Activated naive CD8-positive, alpha-beta T cell treated with anti-CD3 and anti-CD28 coated beads, Interleukin-2, amount 10 ng/mL, durations not matched to agents 7 days and 5 days (primary cell): ENCODE results near the gene FHOD3. TPM values are rescaled to one million over a fixed set of nuclear protein-coding genes. Genes with fewer than 3 reads are reported as not detected.

Source experiments
- ATAC-seq: fragments of 150-1000 bp; cut with Tn5 transposase; one replicate; pipeline ENCODE4 v1.10.0; 2021; ENCODE audit warnings: low read depth, moderate library complexity
- POLR2A ChIA-PET: fragments of 350-600 bp; sonication (Branson Sonifier 250); formaldehyde crosslinking; loops from one replicate; lab custom pipeline; 2021; ENCODE audit warnings: antibody characterized with exemption; lab: Charles Lee
- DNase-seq: peaks from one replicate; pipeline ENCODE4 v3.0.0; 2021
- H3K27ac Mint-ChIP-seq: one replicate; pipeline ENCODE4 v1.8.0; 2022; ENCODE audit warnings: mild to moderate bottlenecking, mixed read lengths
- H3K27me3 Mint-ChIP-seq: one replicate; pipeline ENCODE4 v1.8.0; 2022; ENCODE audit warnings: mild to moderate bottlenecking, moderate library complexity, mixed read lengths
- H3K36me3 Mint-ChIP-seq: one replicate; pipeline ENCODE4 v1.8.0; 2021; ENCODE audit warnings: mild to moderate bottlenecking, mixed read lengths
- H3K4me1 Mint-ChIP-seq: one replicate; pipeline ENCODE4 v1.8.0; 2021; ENCODE audit warnings: mixed read lengths
- H3K4me3 Mint-ChIP-seq: one replicate; pipeline ENCODE4 v1.8.0; 2022; ENCODE audit warnings: mild to moderate bottlenecking, moderate library complexity, mixed read lengths
- H3K9me3 Mint-ChIP-seq: one replicate; pipeline ENCODE4 v1.8.0; 2021; ENCODE audit warnings: mixed read lengths
- total RNA-seq, 2 experiments: library from RNA; stranded (reverse); gene quantifications; one replicate each; pipeline ENCODE4 v1.2.3, GENCODE V29; 2021

FHOD3 gene
- total RNA-seq, 2 experiments from 2014 or later, result not detected

- H3K9me3 Mint-ChIP-seq, result no peaks in the 10 kb centered on the region
- no peak overlapping the region for H3K4me3 Mint-ChIP-seq
- POLR2A ChIA-PET, result no interaction called here
- no peak for DNase-seq
- peaks cover 13% of the 10 kb centered on the region for H3K27me3 Mint-ChIP-seq
- ATAC-seq, result no peak
- H3K27ac Mint-ChIP-seq, result no peak overlapping the region
- H3K36me3 Mint-ChIP-seq, result no peaks in the 10 kb centered on the region
- H3K4me1 Mint-ChIP-seq, result no peaks in the 10 kb centered on the region
Observed at GRCh38 chr18:36441426-36442240, 144.1 kb downstream of the FHOD3 start.

GRCh38 chr18:36442717-36443116, 145.2 kb downstream of the FHOD3 start:
- no peak overlapping the region for H3K27ac Mint-ChIP-seq
- no peaks in the 10 kb centered on the region for H3K36me3 Mint-ChIP-seq
- POLR2A ChIA-PET, result no interaction called here
- H3K4me1 Mint-ChIP-seq, result no peaks in the 10 kb centered on the region
- H3K9me3 Mint-ChIP-seq, result no peaks in the 10 kb centered on the region
- ATAC-seq (no peak), DNase-seq (no peak)
- no peak overlapping the region for H3K4me3 Mint-ChIP-seq
- H3K27me3 Mint-ChIP-seq, result peaks cover 15% of the 10 kb centered on the region

DNA sequence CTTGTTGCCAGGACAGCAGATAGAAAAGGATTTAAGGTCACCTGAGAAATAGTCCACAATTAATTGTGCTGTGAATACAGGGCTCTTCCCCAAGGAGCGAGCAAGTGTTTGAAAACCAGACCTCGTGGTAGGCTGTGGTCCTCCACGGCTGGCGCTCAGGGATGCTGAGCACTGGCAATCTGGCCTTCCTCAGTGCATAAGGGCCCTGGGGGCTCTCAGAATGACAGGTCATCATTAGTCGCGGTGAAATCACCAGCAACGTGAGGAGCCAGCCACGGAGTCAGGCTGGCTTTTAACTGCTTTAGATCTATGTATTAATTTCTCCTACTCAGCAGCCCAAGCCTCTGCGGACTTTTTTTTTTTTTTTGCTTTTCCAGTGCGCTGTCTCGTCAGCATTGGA, 148.5 kb downstream of the FHOD3 start:
- Mint-ChIP-seq H3K9me3 (no peaks in the 10 kb centered on the region), H3K36me3 (no peaks in the 10 kb centered on the region), H3K27ac (no peak overlapping the region), H3K4me1 (no peaks in the 10 kb centered on the region), H3K4me3 (no peak overlapping the region), H3K27me3 (peaks cover 4% of the 10 kb centered on the region)
- POLR2A ChIA-PET, result no interaction called here
- no peak for ATAC-seq
- no peak for DNase-seq

DNA sequence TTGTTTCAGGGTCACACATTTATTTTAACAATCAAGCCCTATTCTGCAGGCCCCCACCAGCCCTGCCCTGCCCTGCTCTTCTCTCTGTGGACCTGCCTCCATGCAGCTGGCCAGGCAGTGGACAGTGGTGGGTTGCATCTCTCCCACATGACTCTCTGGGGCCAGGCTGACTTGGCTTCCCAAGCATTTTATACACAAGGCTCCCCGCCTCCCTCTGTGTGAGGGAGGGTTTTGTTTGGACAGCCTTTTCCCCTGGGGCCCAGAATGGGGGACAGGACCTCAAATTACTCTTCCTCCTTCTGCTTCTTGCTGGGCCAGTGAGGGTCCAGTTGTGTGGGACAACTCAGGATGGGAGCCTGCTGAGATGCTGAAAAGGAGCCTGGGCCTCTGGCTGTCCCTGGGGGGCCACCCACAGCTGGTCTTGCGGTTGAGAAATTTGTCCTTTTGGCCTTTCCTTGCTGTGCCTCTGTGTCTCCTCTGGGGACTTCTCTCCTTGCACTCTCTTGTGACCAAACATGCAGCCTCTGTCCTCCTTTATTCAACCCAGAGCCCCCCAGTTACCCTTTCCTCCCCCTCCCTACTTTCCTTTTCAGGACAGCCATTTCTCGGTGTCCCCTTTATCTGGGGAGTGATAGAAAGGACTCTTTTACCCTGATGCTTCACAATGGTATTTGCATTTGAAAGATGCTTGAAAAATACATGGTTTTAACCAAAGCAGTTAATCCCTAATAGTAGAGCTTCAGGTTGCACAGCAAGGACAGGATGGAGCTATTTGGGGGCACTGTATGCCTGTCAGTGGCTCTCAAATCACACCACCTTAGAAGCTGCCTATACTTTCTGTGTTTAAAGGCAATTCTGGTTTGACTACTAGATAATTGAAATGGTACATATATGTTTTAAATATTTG, 151.1 kb downstream of the FHOD3 start:
- DNase-seq (no peak), ATAC-seq (no peak)
- POLR2A ChIA-PET, result no interaction called here
- Mint-ChIP-seq H3K27me3 (peaks cover 6% of the 10 kb centered on the region), H3K27ac (no peak overlapping the region), H3K9me3 (no peaks in the 10 kb centered on the region), H3K4me3 (no peak overlapping the region), H3K4me1 (no peaks in the 10 kb centered on the region), H3K36me3 (no peaks in the 10 kb centered on the region)

DNA sequence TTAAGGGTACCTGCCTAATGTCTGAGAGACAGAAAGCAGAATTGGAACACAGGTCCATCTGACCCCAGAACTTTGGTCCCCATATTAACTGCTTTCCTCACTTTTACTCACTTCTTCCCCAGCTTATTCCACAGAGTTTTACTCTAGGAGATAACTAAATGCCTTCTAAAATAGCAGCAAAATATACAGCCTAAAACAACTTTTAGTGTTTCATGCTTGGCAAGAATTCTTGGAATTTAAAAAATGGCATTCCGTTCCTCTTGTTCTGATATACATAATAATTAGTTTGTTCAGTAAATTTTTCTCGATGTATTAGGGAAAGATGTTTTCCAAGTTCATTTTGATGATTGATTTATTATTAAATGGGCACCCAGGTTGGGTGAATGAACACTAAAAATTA, 151.9 kb downstream of the FHOD3 start:
- H3K36me3 Mint-ChIP-seq, result no peaks in the 10 kb centered on the region
- POLR2A ChIA-PET, result no interaction called here
- H3K27ac Mint-ChIP-seq, result no peak overlapping the region
- H3K9me3 Mint-ChIP-seq, result no peaks in the 10 kb centered on the region
- no peaks in the 10 kb centered on the region for H3K4me1 Mint-ChIP-seq
- ATAC-seq (no peak), DNase-seq (no peak)
- H3K4me3 Mint-ChIP-seq, result no peak overlapping the region
- H3K27me3 Mint-ChIP-seq, result peaks cover 6% of the 10 kb centered on the region

DNA sequence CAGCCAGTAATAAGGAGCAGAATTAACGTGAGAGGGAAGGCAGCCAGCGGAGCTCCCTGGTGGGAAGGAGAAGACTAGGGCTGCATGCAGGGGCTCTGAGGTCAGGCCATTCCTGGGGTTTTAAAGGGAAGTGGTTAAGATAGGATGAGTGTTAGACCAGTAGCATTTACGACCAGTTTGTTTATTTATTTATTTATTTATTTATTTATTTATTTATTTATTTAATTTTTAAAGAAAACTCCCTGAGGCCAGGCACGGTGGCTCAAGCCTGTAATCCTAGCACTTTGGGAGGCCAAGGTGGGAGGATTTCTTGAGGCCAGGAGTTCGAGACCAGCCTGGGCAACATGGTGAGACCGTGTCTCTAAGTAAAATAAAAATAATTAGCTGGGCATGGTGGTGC, 152.8 kb downstream of the FHOD3 start:
- no peak for ATAC-seq
- POLR2A ChIA-PET, result no interaction called here
- no peaks in the 10 kb centered on the region for H3K9me3 Mint-ChIP-seq
- DNase-seq, result no peak
- no peak overlapping the region for H3K4me3 Mint-ChIP-seq
- no peaks in the 10 kb centered on the region for H3K36me3 Mint-ChIP-seq
- H3K27ac Mint-ChIP-seq, result no peak overlapping the region
- H3K4me1 Mint-ChIP-seq, result no peaks in the 10 kb centered on the region
- H3K27me3 Mint-ChIP-seq, result peaks cover 6% of the 10 kb centered on the region

DNA sequence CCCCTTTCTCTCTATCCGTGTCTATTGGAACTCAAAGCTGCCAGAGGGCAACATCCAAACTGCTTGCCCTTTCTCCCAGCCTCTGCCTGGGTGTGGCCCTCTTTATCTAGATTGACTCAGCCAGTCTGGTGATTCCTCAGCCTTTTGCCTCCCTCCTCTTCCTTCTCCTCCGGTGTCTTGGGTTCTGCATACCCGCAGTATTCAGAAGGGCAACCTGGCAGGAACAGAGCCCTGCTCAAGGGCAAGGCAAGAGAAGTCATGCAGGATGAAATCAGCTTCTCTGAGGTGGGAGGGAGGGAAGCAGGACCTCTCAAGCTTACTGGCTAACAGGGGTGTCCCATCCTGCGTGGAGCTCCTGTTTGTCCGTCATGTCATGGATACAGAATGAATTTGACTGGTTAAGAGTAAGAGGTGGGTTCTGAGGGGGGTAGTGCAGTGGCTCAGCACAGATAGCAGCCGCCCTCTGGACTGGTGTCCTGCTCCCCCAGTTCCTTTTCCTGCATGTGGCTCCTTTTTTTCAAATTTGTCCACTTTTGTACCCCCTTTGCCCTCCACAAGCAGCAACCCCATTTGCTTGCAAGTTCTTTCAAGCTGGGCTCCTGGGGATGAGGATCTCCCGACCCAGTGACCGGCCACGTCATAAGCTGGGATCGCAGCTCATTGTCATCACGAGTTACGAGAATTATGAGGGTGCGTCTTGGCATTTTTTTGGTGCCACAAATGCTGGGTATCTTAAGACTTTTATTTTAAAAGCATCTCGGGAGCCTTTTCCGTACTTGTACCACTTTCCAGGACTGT, 154.1 kb downstream of the FHOD3 start:
- POLR2A ChIA-PET, result no interaction called here

GRCh38 chr18:36454245-36454644, 156.7 kb downstream of the FHOD3 start:
- H3K27me3 Mint-ChIP-seq, result peaks cover 15% of the 10 kb centered on the region
- no peak for ATAC-seq
- DNase-seq, result no peak
- H3K27ac Mint-ChIP-seq, result no peak overlapping the region
- POLR2A ChIA-PET, result no interaction called here
- no peaks in the 10 kb centered on the region for H3K36me3 Mint-ChIP-seq
- H3K4me1 Mint-ChIP-seq, result no peaks in the 10 kb centered on the region
- H3K9me3 Mint-ChIP-seq, result no peaks in the 10 kb centered on the region
- H3K4me3 Mint-ChIP-seq, result no peak overlapping the region

More for the DNA sequence above, 154.1 kb downstream of the FHOD3 start:
- no peaks in the 10 kb centered on the region for H3K36me3 Mint-ChIP-seq
- no peak for DNase-seq
- no peaks in the 10 kb centered on the region for H3K9me3 Mint-ChIP-seq
- H3K4me3 Mint-ChIP-seq, result no peak overlapping the region
- no peaks in the 10 kb centered on the region for H3K4me1 Mint-ChIP-seq
- no peak overlapping the region for H3K27ac Mint-ChIP-seq
- H3K27me3 Mint-ChIP-seq, result peaks cover 8% of the 10 kb centered on the region
- ATAC-seq, result no peak

DNA sequence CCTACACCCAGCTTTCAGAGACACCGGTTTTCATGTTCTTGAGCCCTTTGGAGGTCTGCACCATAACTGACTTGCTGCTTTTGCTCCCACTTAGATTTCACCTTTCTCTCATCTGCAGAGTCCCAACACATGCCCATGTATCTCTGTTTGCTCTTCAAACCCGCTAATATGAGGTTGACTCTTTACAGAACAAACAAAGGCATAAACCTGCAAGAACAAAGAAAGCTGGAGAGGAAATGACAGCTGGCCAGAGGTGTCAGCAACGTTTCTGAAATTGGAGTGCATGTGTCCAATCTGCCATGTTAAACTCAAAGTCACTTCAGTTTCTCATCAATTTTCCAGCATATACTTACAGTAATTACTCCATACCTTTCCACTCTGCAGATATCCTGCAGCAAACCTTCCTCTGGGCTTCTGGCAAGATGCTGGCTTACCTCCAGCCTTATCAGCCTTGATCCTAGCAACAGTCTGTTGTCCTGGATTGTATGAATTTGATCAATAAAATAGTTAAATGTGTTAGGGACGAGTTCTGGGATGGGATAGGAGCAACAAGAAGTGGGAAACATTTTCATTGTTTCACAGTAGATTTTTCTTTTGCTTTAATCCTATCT, 157.4 kb downstream of the FHOD3 start:
- no peak overlapping the region for H3K27ac Mint-ChIP-seq
- no peaks in the 10 kb centered on the region for H3K9me3 Mint-ChIP-seq
- DNase-seq, result no peak
- no peaks in the 10 kb centered on the region for H3K4me1 Mint-ChIP-seq
- H3K27me3 Mint-ChIP-seq, result peaks cover 17% of the 10 kb centered on the region
- no peak overlapping the region for H3K4me3 Mint-ChIP-seq
- no peaks in the 10 kb centered on the region for H3K36me3 Mint-ChIP-seq
- POLR2A ChIA-PET, result no interaction called here
- no peak for ATAC-seq

DNA sequence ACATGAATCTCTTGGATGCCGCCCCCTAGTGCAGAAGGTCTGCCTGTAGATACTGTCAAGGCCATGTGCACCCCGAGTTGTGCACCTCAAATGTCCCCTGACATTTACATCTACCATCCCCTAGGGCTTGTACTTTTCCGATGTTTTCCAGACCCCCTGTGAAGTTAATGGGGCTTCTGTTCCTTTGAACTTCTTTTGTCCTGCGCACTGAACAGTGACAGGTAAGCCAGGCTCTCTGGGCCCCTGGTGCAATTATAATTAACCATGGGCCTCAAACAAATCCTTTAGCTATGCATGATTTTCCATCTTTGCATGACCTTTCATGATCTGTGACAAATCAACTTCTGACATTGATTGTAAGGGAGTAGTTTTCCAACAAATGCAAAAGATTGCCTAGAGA, 158.4 kb downstream of the FHOD3 start:
- DNase-seq, result no peak
- Mint-ChIP-seq H3K4me1 (no peaks in the 10 kb centered on the region), H3K27me3 (peaks cover 17% of the 10 kb centered on the region), H3K27ac (no peak overlapping the region), H3K36me3 (no peaks in the 10 kb centered on the region), H3K4me3 (no peak overlapping the region), H3K9me3 (no peaks in the 10 kb centered on the region)
- no peak for ATAC-seq
- POLR2A ChIA-PET, result no interaction called here

DNA sequence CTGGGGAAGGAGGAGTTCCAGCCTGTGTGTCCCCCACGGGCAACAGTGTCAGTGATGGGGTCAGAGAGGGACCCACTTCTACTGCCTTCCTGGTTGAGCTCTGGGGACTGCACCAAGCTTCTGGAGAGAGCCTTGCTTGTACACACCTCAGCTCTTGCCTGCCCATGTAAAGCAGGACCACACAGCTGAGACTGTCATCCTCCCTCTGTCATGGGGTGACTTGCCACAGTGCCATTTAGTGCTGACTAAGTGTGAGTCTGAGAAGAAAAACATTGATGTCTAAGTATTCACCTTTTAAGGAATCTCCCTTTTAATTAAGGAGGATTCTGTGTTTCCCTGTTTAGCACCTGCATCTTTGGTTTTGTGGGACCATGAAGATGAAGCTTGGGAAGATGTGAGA, 159.1 kb downstream of the FHOD3 start:
- POLR2A ChIA-PET, result no interaction called here

GRCh38 chr18:36457683-36458082, 160.2 kb downstream of the FHOD3 start:
- POLR2A ChIA-PET, result no interaction called here
- no peaks in the 10 kb centered on the region for H3K9me3 Mint-ChIP-seq
- no peak for DNase-seq
- H3K4me3 Mint-ChIP-seq, result no peak overlapping the region
- H3K36me3 Mint-ChIP-seq, result no peaks in the 10 kb centered on the region
- H3K27ac Mint-ChIP-seq, result no peak overlapping the region
- no peak for ATAC-seq
- no peaks in the 10 kb centered on the region for H3K4me1 Mint-ChIP-seq
- H3K27me3 Mint-ChIP-seq, result peaks cover 19% of the 10 kb centered on the region

More for the DNA sequence above, 159.1 kb downstream of the FHOD3 start:
- Mint-ChIP-seq H3K4me3 (no peak overlapping the region), H3K27me3 (peaks cover 19% of the 10 kb centered on the region), H3K4me1 (no peaks in the 10 kb centered on the region), H3K36me3 (no peaks in the 10 kb centered on the region), H3K27ac (no peak overlapping the region), H3K9me3 (no peaks in the 10 kb centered on the region)
- no peak for ATAC-seq
- no peak for DNase-seq

DNA sequence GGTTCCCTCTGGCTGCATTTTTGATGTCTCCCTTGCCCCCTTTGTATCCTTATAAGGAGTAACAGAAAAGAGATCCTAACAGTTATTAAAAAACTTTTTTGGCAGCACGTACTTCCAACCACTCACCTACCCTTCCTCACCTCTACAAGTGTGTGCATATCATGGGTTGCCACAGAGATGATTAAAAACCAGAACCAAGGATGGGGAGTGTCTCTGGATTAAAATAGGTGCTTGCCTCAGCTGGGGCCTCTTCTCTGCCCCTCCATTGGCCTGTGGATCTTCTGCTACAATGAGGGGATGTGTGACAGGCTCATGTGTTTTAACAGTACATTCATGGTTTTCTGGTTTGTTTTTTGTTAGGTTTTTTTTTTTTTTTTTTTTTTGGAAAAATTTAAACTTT, 160.8 kb downstream of the FHOD3 start:
- Mint-ChIP-seq H3K27me3 (peaks cover 15% of the 10 kb centered on the region), H3K4me1 (no peaks in the 10 kb centered on the region), H3K27ac (no peak overlapping the region), H3K9me3 (no peaks in the 10 kb centered on the region), H3K4me3 (no peak overlapping the region), H3K36me3 (no peaks in the 10 kb centered on the region)
- ATAC-seq (no peak), DNase-seq (no peak)
- POLR2A ChIA-PET, result no interaction called here
